ENCODE data around the gene RAD51B. TPM values are rescaled to one million over a fixed set of nuclear protein-coding genes. Genes with fewer than 3 reads are reported as not detected.

RAD51B gene
- total RNA-seq, 4 donors from 2014 or later, result 6.2 to 39.9 (median 12.9) TPM

GRCh38 chr14:68168460-68169109 is 349.0 kb downstream of the RAD51B start:
- 79 to 86% methylated on average over 1 of the region's 1 CpG for WGBS, 2 donors
- no peak for TF ChIP-seq CTCF (IDR thresholded peaks at IDR 0.05)
- Histone ChIP-seq H3K36me3 (no peaks in the 10 kb centered on the region), H3K4me1 (peaks cover 0 to 69% (median 21%) of the 10 kb centered on the region in 3 donors), H3K9me3 (no peaks in the 10 kb centered on the region), H3K27me3 (no peaks in the 10 kb centered on the region), H3K27ac (peak overlapping the region in 1 of 4 donors; percentile 39), H3K4me3 (no peak overlapping the region)
- intact Hi-C loops (cut with DNase I), result no loop called here
- DNase-seq, result no peak

GRCh38 chr14:68172216-68172615 is 352.6 kb downstream of the RAD51B start:
- 18 to 41% methylated on average over 3 of the region's 3 CpGs for WGBS, 2 donors
- H3K4me1 ChIP-seq, result peaks cover 0 to 58% (median 17%) of the 10 kb centered on the region in 3 donors
- TF ChIP-seq CTCF (IDR thresholded peaks at IDR 0.05) (no peak), POLR2A (IDR thresholded peaks at IDR 0.05) (no peak)
- H3K36me3 ChIP-seq, result no peaks in the 10 kb centered on the region
- H3K9me3 ChIP-seq, result no peaks in the 10 kb centered on the region
- DNase-seq, result no peak
- intact Hi-C loops (cut with DNase I), result no loop called here
- H3K27ac ChIP-seq, result peak overlapping the region; percentile 5 to 78 (median 72)
- no peaks in the 10 kb centered on the region for H3K27me3 ChIP-seq
- no peak overlapping the region for H3K4me3 ChIP-seq

- Histone ChIP-seq H3K27ac (peak overlapping the region; percentile 5 to 78 (median 72)), H3K36me3 (no peaks in the 10 kb centered on the region), H3K27me3 (no peaks in the 10 kb centered on the region), H3K4me1 (peaks cover 0 to 58% (median 17%) of the 10 kb centered on the region in 3 donors), H3K9me3 (no peaks in the 10 kb centered on the region), H3K4me3 (no peak overlapping the region)
- 35 to 50% methylated on average over 1 of the region's 1 CpG for WGBS, 2 donors
- intact Hi-C loops (cut with DNase I), result no loop called here
- no peak for TF ChIP-seq CTCF (IDR thresholded peaks at IDR 0.05)
- TF ChIP-seq POLR2A (IDR thresholded peaks at IDR 0.05), result no peak
- DNase-seq, result no peak
Measured at GRCh38 chr14:68172627-68173026, 353.0 kb downstream of the RAD51B start.

- Histone ChIP-seq H3K9me3 (no peaks in the 10 kb centered on the region), H3K36me3 (no peaks in the 10 kb centered on the region), H3K4me1 (peaks cover 0 to 62% (median 20%) of the 10 kb centered on the region in 3 donors), H3K4me3 (no peak overlapping the region), H3K27ac (peak overlapping the region; percentile 5 to 78 (median 72)), H3K27me3 (no peaks in the 10 kb centered on the region)
- no peak for DNase-seq
- WGBS, 2 donors, result 42 to 46% methylated on average over 1 of the region's 1 CpG
- TF ChIP-seq CTCF (IDR thresholded peaks at IDR 0.05) (no peak), POLR2A (IDR thresholded peaks at IDR 0.05) (no peak)
- intact Hi-C loops (cut with DNase I), result no loop called here
Measured at GRCh38 chr14:68173227-68173972, 353.8 kb downstream of the RAD51B start.

GRCh38 chr14:68174446-68174845 is 354.9 kb downstream of the RAD51B start:
- TF ChIP-seq POLR2A (IDR thresholded peaks at IDR 0.05), result no peak
- 68 to 82% methylated on average over 2 of the region's 2 CpGs for WGBS, 2 donors
- peaks cover 0 to 57% (median 20%) of the 10 kb centered on the region in 3 donors for H3K4me1 ChIP-seq
- no peaks in the 10 kb centered on the region for H3K27me3 ChIP-seq
- intact Hi-C loops (cut with DNase I), result no loop called here
- H3K9me3 ChIP-seq, result no peaks in the 10 kb centered on the region
- peak overlapping the region in 2 of 4 donors; percentile 74 to 78 for H3K27ac ChIP-seq
- H3K36me3 ChIP-seq, result no peaks in the 10 kb centered on the region
- no peak for DNase-seq
- no peak overlapping the region for H3K4me3 ChIP-seq
